K562 (cell line): ENCODE results near the gene SLC28A1. TPM values are rescaled to one million over a fixed set of nuclear protein-coding genes. Genes with fewer than 3 reads are reported as not detected.

Experiments used
- ATAC-seq: fragments of 200-7000 bp; cut with Tn5 transposase; 3 replicates; pipeline ENCODE4 v1.9.1; 2020; ENCODE audit warnings: moderate library complexity
- BruUV-seq: library from RNA; stranded (reverse); fragments of 400-500 nt; replicated peaks from 2 replicates; lab custom pipeline; 2021; lab: Mats Ljungman, UMichigan
- CTCF ChIA-PET: fragments of 300-600 bp; formaldehyde crosslinking; extraction: SDS; loops from one replicate; lab custom pipeline; 2021; ENCODE audit warnings: low intra/inter-chr PET ratio; lab: Yijun Ruan, JAX
- POLR2A ChIA-PET: fragments of 300-600, 350-650 bp; sonication (Branson Sonifier 250); formaldehyde crosslinking; extraction: SDS; loops from one replicate; lab custom pipeline; 2021; ENCODE audit warnings: antibody characterized with exemption, inconsistent platforms; lab: Yijun Ruan, JAX
- DNase-seq, 4 experiments: peaks; one replicate each; pipeline versions ENCODE4 v3.0.0 to v3.0.0-alpha.2; 2011 to 2018; ENCODE audit warnings: low spot score in 3 of 4, mixed read lengths in 3 of 4; ENCODE audit errors: extremely low read depth in 1 of 4
- FAIRE-seq: peaks from 2 replicates; lab custom pipeline; 2011; peaks lifted over from hg19 to GRCh38; lab: Jason Lieb, UNC
- H2AFZ ChIP-seq: 2 replicates; pipeline ENCODE4 v1.6.0; 2011; ENCODE audit warnings: low read depth, low read length, control low read depth, inconsistent platforms
- H3K27ac ChIP-seq: fragments of 200-600 bp; 3 replicates; pipeline ENCODE4 v1.8.0; 2011; ENCODE audit warnings: low read depth, mild to moderate bottlenecking, control low read depth, inconsistent platforms, low read length, moderate library complexity, mixed read lengths; ENCODE audit errors: extremely low read depth
- H3K27me3 ChIP-seq, 2 experiments: fragments of 300-600 bp in 1 of 2; 2 replicates in 1 of 2; 3 replicates in 1 of 2; pipeline versions ENCODE4 v1.6.0 to v1.8.0; 2011; ENCODE audit warnings: inconsistent platforms in 2 of 2, low read length in 2 of 2, mild to moderate bottlenecking in 1 of 2, mixed read lengths in 1 of 2, moderate library complexity in 1 of 2; ENCODE audit not compliant: control insufficient read depth in 2 of 2, insufficient read depth in 2 of 2
- H3K36me3 ChIP-seq: fragments of 300-600 bp; 3 replicates; pipeline ENCODE4 v1.8.0; 2011; ENCODE audit warnings: mild to moderate bottlenecking, low read length, inconsistent platforms; ENCODE audit not compliant: control insufficient read depth, insufficient read depth
- H3K4me1 ChIP-seq, 2 experiments: fragments of 200-600 bp in 1 of 2; replicated peaks in 1 of 2; 2 replicates in 1 of 2; 3 replicates in 1 of 2; pipeline versions ENCODE4 v1.5.1 to v1.8.0; 2011; ENCODE audit warnings: inconsistent platforms in 2 of 2, low read length in 2 of 2, mild to moderate bottlenecking in 1 of 2, mixed read lengths in 1 of 2, moderate library complexity in 1 of 2; ENCODE audit not compliant: control insufficient read depth in 2 of 2, insufficient read depth in 2 of 2
- H3K4me2 ChIP-seq: 2 replicates; pipeline ENCODE4 v1.6.1; 2011; ENCODE audit warnings: low read length, control low read depth, inconsistent platforms, mixed read lengths; ENCODE audit not compliant: insufficient read depth
- H3K4me3 ChIP-seq: fragments of 200-600 bp; sonication (generic), shearing (Covaris generic); 2 replicates; pipeline ENCODE4 v1.5.1; 2016; ENCODE audit warnings: control low read depth, inconsistent platforms
- H3K79me2 ChIP-seq: fragments of 200-600 bp; 3 replicates; pipeline ENCODE4 v1.8.0; 2011; ENCODE audit warnings: low read length, inconsistent platforms; ENCODE audit not compliant: control insufficient read depth, insufficient read depth
- H3K9ac ChIP-seq, 2 experiments: 2 replicates each; pipeline versions ENCODE4 v1.6.0 to v1.6.1; 2011; ENCODE audit warnings: low read depth in 2 of 2, low read length in 2 of 2, control low read depth in 1 of 2, inconsistent platforms in 1 of 2, mild to moderate bottlenecking in 1 of 2, mixed read lengths in 1 of 2; ENCODE audit not compliant: insufficient read depth in 1 of 2
- H3K9me1 ChIP-seq: one replicate; pipeline ENCODE4 v1.6.0; 2011; ENCODE audit warnings: inconsistent platforms, mild to moderate bottlenecking, low read length, moderate library complexity; ENCODE audit not compliant: control insufficient read depth, insufficient read depth
- H3K9me3 ChIP-seq: replicated peaks from 2 replicates; pipeline ENCODE4 v1.5.1; 2011; ENCODE audit warnings: low read depth, low read length, inconsistent platforms; ENCODE audit not compliant: control insufficient read depth, insufficient read depth
- H4K20me1 ChIP-seq: replicated peaks from 2 replicates; pipeline ENCODE4 v1.6.1; 2011; ENCODE audit warnings: low read length, inconsistent platforms, mixed read lengths; ENCODE audit not compliant: control insufficient read depth, insufficient read depth
- ARNT ChIP-seq, 2 experiments: fragments of 450-650 bp; IDR thresholded peaks; 2 replicates each; pipeline ENCODE4 v1.6.1; 2016; ENCODE audit warnings: mild to moderate bottlenecking in 1 of 2
- CHD4 ChIP-seq: fragments of 200-600 bp; sonication (generic); IDR thresholded peaks from 3 replicates; pipeline ENCODE4 v1.6.1; 2012; ENCODE audit warnings: low read depth, mild to moderate bottlenecking, mixed read lengths, low read length, inconsistent platforms; ENCODE audit not compliant: insufficient read depth, insufficient replicate concordance, poor library complexity, severe bottlenecking
- MAFG ChIP-seq: fragments of 450-650 bp; conservative IDR thresholded peaks from 2 replicates; pipeline ENCODE4 v1.6.1; 2016; ENCODE audit warnings: missing genetic modification characterization, missing compliant biosample characterization
- NFE2 ChIP-seq: IDR thresholded peaks from 2 replicates; pipeline ENCODE4 v1.6.1; 2014; ENCODE audit warnings: antibody characterized with exemption, low read depth
- ZBTB7A ChIP-seq: IDR thresholded peaks from 2 replicates; pipeline ENCODE4 v1.6.1; 2011; ENCODE audit warnings: low read depth, mild to moderate bottlenecking, low read length, moderate library complexity, borderline replicate concordance; ENCODE audit not compliant: control insufficient read depth
- ZBTB8A ChIP-seq: fragments of 450-650 bp; IDR thresholded peaks from 2 replicates; pipeline ENCODE4 v1.6.1; 2018; ENCODE audit warnings: mild to moderate bottlenecking, moderate library complexity; ENCODE audit not compliant: partially characterized antibody
- ZNF445 ChIP-seq: fragments of 250-450 bp; sonication (Bioruptor Pico); IDR thresholded peaks from 2 replicates; pipeline ENCODE4 v1.4.0; 2020; ENCODE audit warnings: low read depth, mild to moderate bottlenecking, moderate library complexity
- WGBS: fragments of 100-300 bp; shearing (Covaris generic); methylation state at CpG from one replicate; pipeline ENCODE4 v1.1.6; 2016; ENCODE audit warnings: low coverage, mixed read lengths; ENCODE audit not compliant: insufficient coverage; ENCODE audit errors: missing lambda C conversion rate; 5-methylcytosine and 5-hydroxymethylcytosine counted together
- in situ Hi-C: fragments of 300-500 bp; cut with MboI; formaldehyde crosslinking; loops from 4 replicates; pipeline ENCODE4 v1.15.0; 2018; ENCODE audit warnings: inconsistent platforms, mixed read lengths
- intact Hi-C: fragments of 100-400 bp; cut with micrococcal nuclease; formaldehyde crosslinking; loops from 2 replicates; pipeline ENCODE4 v1.14.2; 2022
- polyA plus RNA-seq, 8 experiments: library from polyadenylated mRNA; depleted of rRNA in 4 of 8; stranded (reverse) in 5 of 8; unstranded in 3 of 8; fragments of >200 nt; fragmentation: Nextera tagmentation in 2 of 8; fragmentation: Illumina TruSeq in 1 of 8; extraction: Ambion mirVana in 2 of 8; extraction: Trizol in 1 of 8; gene quantifications; 2 replicates each; pipeline versions ENCODE4 v1.2.1 to v1.2.3, GENCODE V29; 2011 to 2014; ENCODE audit warnings: inconsistent platforms in 1 of 8, missing spikeins in 1 of 8
- total RNA-seq, 7 experiments: library from RNA; depleted of rRNA in 6 of 7; stranded (reverse); fragments of >200 nt in 6 of 7; fragmentation: Illumina TruSeq in 2 of 7; extraction: Trizol in 2 of 7; gene quantifications; 2 replicates each; pipeline versions ENCODE4 v1.2.1 to v1.2.3, GENCODE V29; 2011 to 2021; ENCODE audit warnings: low replicate concordance in 1 of 7
- TF ChIP-seq, protein P1 (sequence below): IDR thresholded peaks from 3 replicates; pipeline ENCODE4 v1.6.1; 2011; ENCODE audit warnings: borderline replicate concordance, mild to moderate bottlenecking, moderate library complexity; ENCODE audit not compliant: insufficient read length; ENCODE audit errors: extremely low read depth
- TF ChIP-seq, protein P2 (sequence below): sonication (generic); formaldehyde crosslinking; IDR thresholded peaks from 2 replicates; pipeline ENCODE4 v1.8.0; 2022; ENCODE audit warnings: mild to moderate bottlenecking, low read depth, missing genetic modification reagents

SLC28A1 gene
- total and polyA plus RNA-seq, 9 of the 15 experiments (the other 6 are each of a cell fraction or from before 2014, with no cell fraction given): 0.04 TPM; not detected in 8

DNA sequence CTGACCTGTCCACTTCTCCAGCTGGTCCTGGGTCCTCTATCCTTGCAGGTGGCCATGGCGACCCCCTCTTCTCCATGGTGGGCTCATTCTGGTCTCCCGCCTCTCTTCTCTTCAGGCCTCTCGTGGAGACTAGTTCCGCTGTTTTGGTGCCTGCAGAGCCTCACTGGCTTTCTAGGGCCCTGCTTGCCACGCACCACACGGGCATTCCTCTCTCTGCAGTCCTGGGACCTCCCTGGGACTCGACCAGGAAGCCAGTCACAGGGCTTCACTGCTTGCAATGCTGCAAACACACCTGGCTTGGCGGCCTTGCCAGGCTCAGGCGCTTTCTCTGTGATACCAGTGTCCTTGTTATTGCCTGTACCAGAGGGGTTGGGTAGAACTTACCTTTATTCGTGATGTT, 9.1 kb downstream of the SLC28A1 start:
- intact Hi-C loops: no loop called here
- CTCF ChIA-PET: no interaction called here
- no TSS peak for BruUV-seq

More for the DNA sequence above, 9.1 kb downstream of the SLC28A1 start:
- no peak overlapping the region for H3K4me2 ChIP-seq
- in situ Hi-C loops: loop anchor here (25.0 kb wide), 1 partner anchor 306 kb away; no protein-coding TSS in a partner anchor
- FAIRE-seq (no peak), DNase-seq (no peak), ATAC-seq (no peak)
- TF ChIP-seq ZNF445 (CRISPR knock-in tag) (no peak), NFE2 (no peak), MAFG (tag) (no peak), CHD4 (no peak), ZBTB7A (no peak), ARNT (IDR thresholded peaks at IDR 0.05) (no peak), ZBTB8A (no peak)
- TF ChIP-seq, protein P1, sequence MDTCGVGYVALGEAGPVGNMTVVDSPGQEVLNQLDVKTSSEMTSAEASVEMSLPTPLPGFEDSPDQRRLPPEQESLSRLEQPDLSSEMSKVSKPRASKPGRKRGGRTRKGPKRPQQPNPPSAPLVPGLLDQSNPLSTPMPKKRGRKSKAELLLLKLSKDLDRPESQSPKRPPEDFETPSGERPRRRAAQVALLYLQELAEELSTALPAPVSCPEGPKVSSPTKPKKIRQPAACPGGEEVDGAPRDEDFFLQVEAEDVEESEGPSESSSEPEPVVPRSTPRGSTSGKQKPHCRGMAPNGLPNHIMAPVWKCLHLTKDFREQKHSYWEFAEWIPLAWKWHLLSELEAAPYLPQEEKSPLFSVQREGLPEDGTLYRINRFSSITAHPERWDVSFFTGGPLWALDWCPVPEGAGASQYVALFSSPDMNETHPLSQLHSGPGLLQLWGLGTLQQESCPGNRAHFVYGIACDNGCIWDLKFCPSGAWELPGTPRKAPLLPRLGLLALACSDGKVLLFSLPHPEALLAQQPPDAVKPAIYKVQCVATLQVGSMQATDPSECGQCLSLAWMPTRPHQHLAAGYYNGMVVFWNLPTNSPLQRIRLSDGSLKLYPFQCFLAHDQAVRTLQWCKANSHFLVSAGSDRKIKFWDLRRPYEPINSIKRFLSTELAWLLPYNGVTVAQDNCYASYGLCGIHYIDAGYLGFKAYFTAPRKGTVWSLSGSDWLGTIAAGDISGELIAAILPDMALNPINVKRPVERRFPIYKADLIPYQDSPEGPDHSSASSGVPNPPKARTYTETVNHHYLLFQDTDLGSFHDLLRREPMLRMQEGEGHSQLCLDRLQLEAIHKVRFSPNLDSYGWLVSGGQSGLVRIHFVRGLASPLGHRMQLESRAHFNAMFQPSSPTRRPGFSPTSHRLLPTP: no peak
- TF ChIP-seq, protein P2, sequence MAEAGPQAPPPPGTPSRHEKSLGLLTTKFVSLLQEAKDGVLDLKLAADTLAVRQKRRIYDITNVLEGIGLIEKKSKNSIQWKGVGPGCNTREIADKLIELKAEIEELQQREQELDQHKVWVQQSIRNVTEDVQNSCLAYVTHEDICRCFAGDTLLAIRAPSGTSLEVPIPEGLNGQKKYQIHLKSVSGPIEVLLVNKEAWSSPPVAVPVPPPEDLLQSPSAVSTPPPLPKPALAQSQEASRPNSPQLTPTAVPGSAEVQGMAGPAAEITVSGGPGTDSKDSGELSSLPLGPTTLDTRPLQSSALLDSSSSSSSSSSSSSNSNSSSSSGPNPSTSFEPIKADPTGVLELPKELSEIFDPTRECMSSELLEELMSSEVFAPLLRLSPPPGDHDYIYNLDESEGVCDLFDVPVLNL: no peak
- H4K20me1 ChIP-seq: no peaks in the 10 kb centered on the region
- peaks cover 0 to 2% of the 10 kb centered on the region in 2 experiments; a peak in 2 of 5 replicates for H3K4me1 ChIP-seq
- H3K79me2 ChIP-seq: no peaks in the 10 kb centered on the region
- WGBS: 24% methylated on average over 10 of the region's 10 CpGs
- no peaks in the 10 kb centered on the region for H3K9me1 ChIP-seq
- no peaks in the 10 kb centered on the region for H3K9me3 ChIP-seq
- H3K36me3 ChIP-seq: no peaks in the 10 kb centered on the region
- POLR2A ChIA-PET: interaction anchor here (1.4 to 2.2 kb wide), 2 partner anchors 11 to 13 kb away, joined by 3 to 8 read pairs; no protein-coding TSS in a partner anchor
- H2AFZ ChIP-seq: no peak overlapping the region
- H3K27ac ChIP-seq: no peak overlapping the region
- H3K9ac ChIP-seq: no peak overlapping the region
- H3K27me3 ChIP-seq: peaks cover 14 to 40% of the 10 kb centered on the region in 2 experiments; a peak in 3 of 5 replicates
- no peak overlapping the region for H3K4me3 ChIP-seq
